Dendritic cell treated with granulocyte-macrophage colony-stimulating factor and Interleukin-4, amounts not matched to agents 40 ng/mL and 50 ng/mL, for 4 days (primary cell): ENCODE results near the gene KCNB1.

Source experiments
- H3K27ac Mint-ChIP-seq: one replicate; pipeline ENCODE4 v1.8.0; 2022; ENCODE audit warnings: mild to moderate bottlenecking, mixed read lengths
- H3K27me3 Mint-ChIP-seq: one replicate; pipeline ENCODE4 v1.8.0; 2022; ENCODE audit warnings: mild to moderate bottlenecking, mixed read lengths
- H3K36me3 Mint-ChIP-seq: one replicate; pipeline ENCODE4 v1.8.0; 2022; ENCODE audit warnings: low read depth, mixed read lengths
- H3K4me1 Mint-ChIP-seq: one replicate; pipeline ENCODE4 v1.8.0; 2022; ENCODE audit warnings: low read depth, mixed read lengths
- H3K4me3 Mint-ChIP-seq: one replicate; pipeline ENCODE4 v1.8.0; 2022; ENCODE audit warnings: mild to moderate bottlenecking, moderate library complexity, mixed read lengths
- H3K9me3 Mint-ChIP-seq: one replicate; pipeline ENCODE4 v1.8.0; 2022; ENCODE audit warnings: mixed read lengths
- intact Hi-C: fragments of 100-400 bp; cut with micrococcal nuclease; formaldehyde crosslinking; loops from one replicate; pipeline ENCODE4 v1.15.0; 2022

Gene KCNB1

GRCh38 chr20:49427751-49428518 lies 54.5 kb downstream of the KCNB1 start:
- no peaks in the 10 kb centered on the region for H3K4me1 Mint-ChIP-seq
- no peaks in the 10 kb centered on the region for H3K9me3 Mint-ChIP-seq
- no peaks in the 10 kb centered on the region for H3K36me3 Mint-ChIP-seq
- peaks cover 4% of the 10 kb centered on the region for H3K27me3 Mint-ChIP-seq
- intact Hi-C loops = no loop called here
- no peak overlapping the region for H3K27ac Mint-ChIP-seq
- H3K4me3 Mint-ChIP-seq = no peak overlapping the region

GRCh38 chr20:49426873-49427272 lies 55.6 kb downstream of the KCNB1 start:
- Mint-ChIP-seq H3K9me3 (no peaks in the 10 kb centered on the region), H3K4me1 (no peaks in the 10 kb centered on the region), H3K36me3 (no peaks in the 10 kb centered on the region), H3K27me3 (peaks cover 4% of the 10 kb centered on the region), H3K27ac (no peak overlapping the region), H3K4me3 (no peak overlapping the region)
- intact Hi-C loops = no loop called here

GRCh38 chr20:49426395-49426794 lies 56.1 kb downstream of the KCNB1 start:
- H3K4me1 Mint-ChIP-seq = no peaks in the 10 kb centered on the region
- no peaks in the 10 kb centered on the region for H3K36me3 Mint-ChIP-seq
- H3K27ac Mint-ChIP-seq = no peak overlapping the region
- H3K4me3 Mint-ChIP-seq = no peak overlapping the region
- intact Hi-C loops = no loop called here
- H3K27me3 Mint-ChIP-seq = peaks cover 4% of the 10 kb centered on the region
- no peaks in the 10 kb centered on the region for H3K9me3 Mint-ChIP-seq

DNA sequence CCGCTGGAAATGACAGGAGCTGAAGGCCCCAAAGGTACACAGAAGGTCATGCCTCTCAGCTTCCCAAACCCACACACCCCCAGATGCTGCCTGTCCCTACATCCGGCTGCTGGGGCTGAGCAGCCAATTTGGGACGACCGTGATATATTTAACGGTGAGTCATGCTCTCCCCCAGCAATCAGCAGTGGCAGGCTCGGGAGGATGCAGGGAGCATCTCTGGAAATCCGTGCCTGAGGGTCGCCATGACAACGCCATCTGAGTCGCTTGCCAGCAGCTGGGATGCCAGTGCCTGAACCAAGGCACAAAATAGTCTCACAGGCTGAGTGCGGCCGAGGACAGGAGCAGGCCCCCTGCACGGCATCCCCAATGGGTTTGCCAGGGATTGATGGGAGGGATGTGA lies 57.9 kb downstream of the KCNB1 start:
- Mint-ChIP-seq H3K4me1 (no peaks in the 10 kb centered on the region), H3K9me3 (no peaks in the 10 kb centered on the region), H3K4me3 (no peak overlapping the region), H3K36me3 (no peaks in the 10 kb centered on the region), H3K27me3 (peaks cover 2% of the 10 kb centered on the region), H3K27ac (no peak overlapping the region)
- intact Hi-C loops = no loop called here

- Mint-ChIP-seq H3K4me3 (no peak overlapping the region), H3K27me3 (peaks cover 3% of the 10 kb centered on the region), H3K27ac (no peak overlapping the region), H3K9me3 (no peaks in the 10 kb centered on the region), H3K4me1 (no peaks in the 10 kb centered on the region), H3K36me3 (no peaks in the 10 kb centered on the region)
- intact Hi-C loops = no loop called here
Measured at GRCh38 chr20:49422161-49422560, 60.3 kb downstream of the KCNB1 start.

DNA sequence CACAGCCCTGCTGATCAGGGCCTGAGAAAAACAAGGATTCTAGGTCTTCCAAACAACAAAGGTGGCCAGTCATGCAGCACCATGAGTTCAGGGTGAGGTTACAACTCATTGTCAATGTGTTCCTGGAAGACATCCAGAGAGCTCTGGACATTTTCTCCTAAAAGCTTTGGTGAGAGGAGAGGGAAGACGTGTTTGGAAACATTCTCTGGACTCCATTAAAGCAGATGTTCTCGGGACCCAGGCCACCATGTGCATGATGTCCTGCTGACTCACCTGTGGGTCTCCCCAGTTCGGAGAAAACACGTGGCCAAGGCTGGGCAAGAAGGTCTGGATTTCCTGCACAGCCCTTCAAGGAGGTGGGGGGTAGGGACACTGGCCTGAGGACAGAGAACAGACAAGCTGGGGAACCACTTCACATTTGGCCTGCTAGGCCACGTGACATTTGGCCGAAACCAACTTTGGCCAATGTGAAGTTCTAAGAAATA lies 61.6 kb downstream of the KCNB1 start:
- intact Hi-C loops = no loop called here
- H3K9me3 Mint-ChIP-seq = no peaks in the 10 kb centered on the region
- H3K4me3 Mint-ChIP-seq = no peak overlapping the region
- peaks cover 6% of the 10 kb centered on the region for H3K27me3 Mint-ChIP-seq
- no peak overlapping the region for H3K27ac Mint-ChIP-seq
- no peaks in the 10 kb centered on the region for H3K36me3 Mint-ChIP-seq
- no peaks in the 10 kb centered on the region for H3K4me1 Mint-ChIP-seq

GRCh38 chr20:49420292-49420691 lies 62.2 kb downstream of the KCNB1 start:
- Mint-ChIP-seq H3K9me3 (no peaks in the 10 kb centered on the region), H3K4me1 (no peaks in the 10 kb centered on the region), H3K36me3 (no peaks in the 10 kb centered on the region), H3K27ac (no peak overlapping the region), H3K4me3 (no peak overlapping the region), H3K27me3 (peaks cover 6% of the 10 kb centered on the region)
- intact Hi-C loops = no loop called here

DNA sequence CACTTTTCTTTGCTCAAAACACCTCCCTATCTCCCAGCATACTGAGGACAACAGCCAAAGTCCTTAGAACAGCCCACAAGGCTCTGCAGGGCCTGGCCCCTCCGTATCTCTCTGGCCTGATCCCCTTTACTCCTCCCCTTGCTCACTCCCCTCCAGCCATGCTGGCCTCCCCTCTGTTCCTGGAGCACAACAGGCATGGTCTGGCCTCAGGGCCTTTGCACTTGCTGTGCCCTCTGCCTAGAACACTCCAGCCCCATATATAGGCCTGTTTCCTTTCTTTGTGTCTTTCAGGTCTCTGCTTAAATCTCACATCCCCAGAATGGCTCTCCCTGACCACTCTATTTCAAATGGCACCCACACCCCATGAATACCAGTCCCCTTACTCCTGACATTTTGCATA lies 62.7 kb downstream of the KCNB1 start:
- Mint-ChIP-seq H3K9me3 (no peaks in the 10 kb centered on the region), H3K36me3 (no peaks in the 10 kb centered on the region), H3K4me1 (no peaks in the 10 kb centered on the region), H3K27ac (no peak overlapping the region), H3K4me3 (no peak overlapping the region), H3K27me3 (peaks cover 6% of the 10 kb centered on the region)
- intact Hi-C loops = no loop called here

- intact Hi-C loops = no loop called here
- Mint-ChIP-seq H3K4me3 (no peak overlapping the region), H3K9me3 (no peaks in the 10 kb centered on the region), H3K27me3 (peaks cover 7% of the 10 kb centered on the region), H3K4me1 (no peaks in the 10 kb centered on the region), H3K27ac (no peak overlapping the region), H3K36me3 (no peaks in the 10 kb centered on the region)
Measured at GRCh38 chr20:49418809-49419208, 63.7 kb downstream of the KCNB1 start.

- no peak overlapping the region for H3K4me3 Mint-ChIP-seq
- intact Hi-C loops = no loop called here
- H3K27ac Mint-ChIP-seq = no peak overlapping the region
- H3K27me3 Mint-ChIP-seq = peaks cover 14% of the 10 kb centered on the region
- no peaks in the 10 kb centered on the region for H3K36me3 Mint-ChIP-seq
- H3K9me3 Mint-ChIP-seq = no peaks in the 10 kb centered on the region
- no peaks in the 10 kb centered on the region for H3K4me1 Mint-ChIP-seq
Measured at GRCh38 chr20:49417843-49418555, 64.5 kb downstream of the KCNB1 start.

DNA sequence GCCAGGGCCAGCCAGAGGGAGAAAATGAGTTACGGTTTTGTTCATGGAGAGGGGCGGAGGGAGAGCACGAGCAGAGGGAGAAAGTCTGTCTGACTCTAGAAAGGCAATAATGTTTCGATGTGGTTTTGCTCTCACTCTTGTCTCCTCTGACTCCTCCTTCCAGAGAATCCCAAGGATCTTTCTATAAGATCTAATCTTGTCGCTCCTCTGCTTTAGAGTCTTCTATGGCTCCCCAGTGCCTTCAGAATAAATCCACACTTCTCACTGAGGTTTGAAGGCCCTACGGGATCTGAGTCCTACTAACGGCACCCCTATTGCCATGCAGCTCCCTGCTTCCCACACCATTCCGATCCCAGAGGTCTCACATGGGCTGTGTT lies 66.8 kb downstream of the KCNB1 start:
- Mint-ChIP-seq H3K9me3 (no peaks in the 10 kb centered on the region), H3K4me3 (no peak overlapping the region), H3K27ac (no peak overlapping the region), H3K27me3 (peaks cover 14% of the 10 kb centered on the region), H3K36me3 (no peaks in the 10 kb centered on the region), H3K4me1 (no peaks in the 10 kb centered on the region)
- intact Hi-C loops = no loop called here

DNA sequence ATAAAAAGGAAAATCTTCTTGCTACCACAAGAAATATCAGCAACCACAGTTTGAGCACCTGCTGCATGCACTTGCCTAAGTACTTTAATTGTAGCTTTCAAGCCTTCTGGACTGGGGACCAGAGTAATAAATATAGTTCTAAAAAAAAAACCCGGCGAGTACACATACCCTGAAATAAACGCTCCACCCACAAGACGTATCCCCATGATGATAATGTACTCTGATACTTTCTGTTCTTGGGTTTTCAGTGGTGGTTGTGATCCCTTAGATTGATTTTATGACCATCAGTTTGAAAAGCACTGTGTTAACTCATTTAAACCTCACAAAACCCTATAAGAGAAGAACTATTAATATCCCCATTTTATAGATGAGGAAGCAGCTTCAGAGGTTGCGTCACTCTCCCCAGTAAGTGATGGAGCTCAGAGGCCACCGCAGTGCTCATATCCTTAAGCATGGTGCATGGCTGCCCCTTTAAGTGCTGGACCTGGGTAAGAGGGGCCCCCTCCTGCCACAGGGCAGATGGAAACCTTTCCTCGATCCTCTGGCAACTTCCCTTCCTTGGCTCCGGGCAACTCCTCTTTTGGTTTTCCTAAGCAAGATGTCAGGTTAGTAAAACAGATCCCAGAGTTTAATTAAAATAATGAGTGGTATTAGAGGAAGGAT lies 67.3 kb downstream of the KCNB1 start:
- Mint-ChIP-seq H3K4me1 (no peaks in the 10 kb centered on the region), H3K9me3 (no peaks in the 10 kb centered on the region), H3K27me3 (peaks cover 14% of the 10 kb centered on the region), H3K27ac (no peak overlapping the region), H3K36me3 (no peaks in the 10 kb centered on the region), H3K4me3 (no peak overlapping the region)
- intact Hi-C loops = no loop called here

DNA sequence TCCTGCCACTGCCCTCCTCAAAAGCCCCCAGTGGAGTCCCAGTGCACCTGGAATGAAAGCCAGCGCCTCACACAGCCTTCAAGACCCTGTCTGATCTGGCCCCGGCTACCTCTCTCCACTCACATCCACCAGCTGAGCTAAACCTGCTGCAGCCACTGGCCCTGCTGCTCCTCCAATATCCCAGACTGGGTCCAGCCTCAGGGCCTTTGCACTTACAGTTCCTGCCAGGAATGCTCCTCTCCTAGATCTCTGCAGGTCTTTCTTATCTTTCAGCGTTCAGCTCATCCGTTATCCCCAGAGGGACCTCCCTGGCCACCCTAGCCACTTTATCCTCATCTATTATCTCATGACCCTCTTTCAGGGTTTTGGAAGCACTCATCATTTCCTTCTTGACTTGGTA lies 68.8 kb downstream of the KCNB1 start:
- H3K27me3 Mint-ChIP-seq = peaks cover 16% of the 10 kb centered on the region
- intact Hi-C loops = no loop called here
- no peak overlapping the region for H3K27ac Mint-ChIP-seq
- H3K4me3 Mint-ChIP-seq = no peak overlapping the region
- no peaks in the 10 kb centered on the region for H3K4me1 Mint-ChIP-seq
- no peaks in the 10 kb centered on the region for H3K9me3 Mint-ChIP-seq
- no peaks in the 10 kb centered on the region for H3K36me3 Mint-ChIP-seq

DNA sequence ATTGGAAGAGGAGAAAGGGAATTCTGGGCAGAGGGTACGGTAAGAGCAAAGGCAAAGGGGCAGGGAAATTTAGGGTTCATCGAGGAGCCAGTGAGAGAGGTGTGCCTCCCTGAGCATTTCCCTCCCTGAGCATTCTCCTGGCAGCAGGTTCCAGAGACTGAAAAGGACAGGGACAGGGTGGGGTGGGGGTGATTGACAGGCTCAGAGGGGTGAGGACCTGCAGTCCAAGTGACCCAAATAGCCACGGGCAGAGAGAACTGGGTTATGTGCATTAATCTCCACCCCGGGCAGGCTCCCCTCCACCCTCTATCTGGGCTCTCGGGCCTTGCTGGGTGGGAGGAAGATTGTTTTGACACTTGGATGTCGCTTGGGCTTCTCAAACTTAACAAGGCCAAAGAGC lies 69.5 kb downstream of the KCNB1 start:
- Mint-ChIP-seq H3K4me1 (no peaks in the 10 kb centered on the region), H3K27me3 (peaks cover 16% of the 10 kb centered on the region), H3K4me3 (no peak overlapping the region), H3K36me3 (no peaks in the 10 kb centered on the region), H3K27ac (no peak overlapping the region), H3K9me3 (no peaks in the 10 kb centered on the region)
- intact Hi-C loops = no loop called here
